C1 segment of cervical spinal cord (tissue), 14 donors: ENCODE data around the gene PHLPP2.
"Not testable (repeated sequence)": the region's sequence is repeated elsewhere in the genome, so short reads cannot be mapped to it uniquely, and the experiment has no call there.

Experiments used
- DNase-seq, 14 donors: peaks; one replicate each; lab custom pipeline; 2025; lab: John Stamatoyannopoulos, UW

The PHLPP2 gene

GRCh38 chr16:71721066-71721740, 3.3 kb downstream of the PHLPP2 start:
- no peak for DNase-seq

GRCh38 chr16:71712501-71712900, 12.0 kb downstream of the PHLPP2 start:
- no peak for DNase-seq

GRCh38 chr16:71711789-71712188, 12.7 kb downstream of the PHLPP2 start:
- no peak for DNase-seq

DNA sequence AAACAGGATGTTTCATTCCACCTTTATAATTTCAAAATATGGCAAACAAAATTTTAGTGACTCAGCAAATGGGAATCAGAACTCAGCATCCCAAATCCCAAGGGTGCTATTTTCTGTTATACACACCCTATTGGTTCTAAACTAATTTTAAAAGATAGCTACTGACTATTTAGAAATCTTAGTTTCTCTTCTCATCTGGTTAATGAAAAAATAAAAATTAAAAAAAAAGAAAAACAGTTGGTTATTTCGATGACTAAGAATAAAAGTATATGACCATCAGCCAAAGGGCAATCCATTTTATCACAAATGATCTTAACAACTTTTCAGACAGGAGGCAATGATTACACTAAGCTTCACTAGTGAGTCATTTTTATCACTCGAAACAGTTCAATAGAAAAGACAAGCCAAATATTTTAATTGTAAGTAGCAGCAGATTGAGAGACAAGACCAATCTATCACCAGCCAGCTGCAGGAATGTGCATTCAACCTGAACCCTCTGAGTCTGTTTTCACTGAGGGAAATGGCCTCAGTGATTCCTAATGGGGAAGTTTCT, 15.2 kb downstream of the PHLPP2 start:
- no peak for DNase-seq

GRCh38 chr16:71708696-71709095, 15.8 kb downstream of the PHLPP2 start:
- DNase-seq, result no peak

DNA sequence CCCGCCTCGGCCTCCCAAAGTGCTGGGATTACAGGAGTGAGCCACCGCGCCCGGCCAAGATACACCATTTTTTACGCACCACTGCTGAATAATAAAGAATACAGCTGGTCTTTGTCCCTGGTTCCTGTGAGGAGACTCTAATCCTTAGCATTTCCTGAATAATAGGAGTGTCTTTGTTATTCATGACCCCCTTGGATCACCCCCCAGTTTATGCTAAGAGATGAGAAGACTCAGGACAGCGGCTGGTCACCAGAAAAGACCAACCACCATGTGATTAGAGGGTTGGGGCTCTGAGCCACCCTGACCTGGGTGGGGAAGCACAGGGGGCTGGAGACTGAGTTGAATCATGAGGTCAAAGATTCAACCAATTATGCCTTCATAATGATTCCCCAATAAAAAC, 17.3 kb downstream of the PHLPP2 start:
- no peak for DNase-seq

- no peak for DNase-seq
Measured at GRCh38 chr16:71706046-71706445, 18.5 kb downstream of the PHLPP2 start.

GRCh38 chr16:71703333-71703732, 21.2 kb downstream of the PHLPP2 start:
- no peak for DNase-seq

DNA sequence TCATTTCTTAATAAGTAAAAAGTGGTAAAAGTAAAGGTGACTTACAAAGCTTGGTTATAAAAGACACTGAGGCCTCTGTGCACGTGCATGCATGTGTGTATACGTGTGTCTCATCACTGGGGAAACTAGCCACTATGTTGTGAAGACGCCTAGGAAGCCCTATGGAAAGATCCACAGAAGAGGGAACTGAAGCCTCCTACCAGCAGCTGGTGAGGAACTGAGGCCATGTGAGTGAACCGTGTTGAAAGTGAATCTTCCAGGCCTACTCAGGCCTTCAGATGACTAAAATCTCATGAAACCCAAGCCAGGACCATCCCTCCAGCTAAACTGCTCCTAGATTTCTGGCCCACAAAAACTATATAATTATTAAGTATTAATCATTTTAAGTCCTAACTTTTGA, 23.7 kb downstream of the PHLPP2 start:
- DNase-seq, result no peak

DNA sequence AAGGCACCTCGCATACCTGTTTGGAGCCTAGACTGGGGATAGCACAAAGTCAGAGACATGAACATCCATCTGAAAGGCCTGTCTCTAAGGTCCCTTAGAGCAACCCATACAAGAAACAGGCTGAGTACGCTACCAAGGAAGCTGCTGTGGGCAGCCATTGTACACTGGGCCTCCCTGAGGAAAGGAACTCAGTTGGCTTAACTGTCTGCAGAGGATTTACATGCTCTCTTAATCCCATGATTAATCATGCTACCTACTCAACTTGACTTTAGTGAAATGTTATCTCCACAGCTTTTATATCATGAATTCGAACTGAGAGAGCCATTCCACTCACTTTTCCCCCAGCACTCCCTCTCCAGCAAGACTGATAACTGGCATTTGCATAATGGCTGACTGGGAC, 26.0 kb downstream of the PHLPP2 start:
- no peak for DNase-seq

DNA sequence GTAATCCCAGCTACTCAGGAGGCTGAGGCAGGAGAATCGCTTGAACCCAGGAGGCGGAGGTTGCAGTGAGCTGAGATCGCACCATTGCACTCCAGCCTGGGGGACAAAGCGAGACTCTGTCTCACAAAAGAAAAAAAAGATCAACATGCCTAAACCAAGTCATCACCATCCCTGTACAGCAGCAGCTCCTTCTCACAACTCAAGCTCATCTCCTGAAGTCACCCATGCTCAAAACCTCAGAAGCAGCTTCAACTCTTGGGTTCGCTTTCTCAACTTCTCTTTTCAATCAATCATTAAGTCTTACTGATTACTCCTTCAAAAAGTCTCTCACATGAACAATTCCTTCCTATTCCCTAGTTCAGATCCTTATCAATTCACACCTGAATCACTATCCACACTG, 31.3 kb downstream of the PHLPP2 start:
- DNase-seq, result no peak

DNA sequence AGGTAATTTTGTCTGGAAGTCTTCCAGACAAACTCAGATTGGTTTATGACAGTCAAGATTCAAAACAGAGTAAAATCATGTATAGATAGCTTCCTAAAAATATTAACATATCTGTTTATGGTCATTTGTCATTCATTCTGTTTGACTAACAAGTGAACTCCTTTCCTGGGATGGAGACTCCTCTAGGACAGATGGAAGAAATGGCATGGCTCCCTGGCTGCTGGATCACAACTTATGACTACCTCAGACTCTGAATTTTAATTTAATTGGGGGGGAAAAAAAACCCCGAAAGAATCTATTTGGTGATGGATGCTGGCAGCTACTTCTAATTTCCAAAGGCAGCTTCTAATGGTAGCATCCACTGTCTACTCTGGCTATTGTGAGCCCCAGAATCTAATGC, 34.6 kb downstream of the PHLPP2 start:
- no peak for DNase-seq

GRCh38 chr16:71687861-71688260, 36.6 kb downstream of the PHLPP2 start:
- DNase-seq, result no peak

DNA sequence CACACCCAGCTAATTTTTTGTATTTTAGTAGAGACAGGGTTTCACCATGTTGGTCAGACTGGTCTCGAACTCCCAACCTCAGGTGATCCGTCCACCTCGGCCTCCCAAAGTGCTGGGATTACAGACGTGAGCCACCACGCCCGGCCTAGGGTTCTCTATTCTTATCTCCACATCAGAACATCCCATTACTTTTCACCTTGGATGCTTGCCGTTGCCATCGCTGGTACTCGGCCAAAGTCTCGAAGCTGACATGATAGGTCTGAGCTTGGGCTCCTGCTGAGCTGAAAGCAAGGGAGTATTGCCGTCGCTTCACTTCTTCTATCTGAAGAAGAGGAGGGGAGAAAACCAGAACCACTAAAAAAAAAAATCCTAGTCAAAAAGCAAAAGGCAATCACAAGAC, 40.2 kb downstream of the PHLPP2 start:
- not testable (repeated sequence) for DNase-seq

GRCh38 chr16:71681360-71681759, 43.1 kb downstream of the PHLPP2 start:
- no peak for DNase-seq

GRCh38 chr16:71676236-71676635, 48.3 kb downstream of the PHLPP2 start:
- no peak for DNase-seq

- DNase-seq, result no peak
Measured at GRCh38 chr16:71675380-71675779, 49.1 kb downstream of the PHLPP2 start.

DNA sequence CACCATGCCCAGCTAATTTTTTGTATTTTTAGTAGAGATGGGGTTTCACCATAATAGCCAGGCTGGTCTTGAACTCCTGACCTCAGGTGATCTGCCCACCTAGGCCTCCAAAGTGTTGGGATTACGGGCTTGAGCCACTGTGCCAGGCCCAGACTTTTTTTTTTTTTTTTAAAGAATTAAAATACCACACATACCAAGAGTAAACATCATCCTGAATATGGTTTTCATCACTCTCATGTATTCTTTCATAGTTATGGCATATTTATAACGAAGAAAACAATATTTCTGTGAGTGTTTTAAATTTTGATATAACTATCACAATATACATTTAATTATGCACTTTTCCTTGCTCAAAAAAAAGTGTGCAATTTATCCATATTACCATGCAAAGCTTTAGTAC, 50.3 kb downstream of the PHLPP2 start:
- no peak for DNase-seq

- DNase-seq, result no peak
Measured at GRCh38 chr16:71673582-71673973, 50.9 kb downstream of the PHLPP2 start.

DNA sequence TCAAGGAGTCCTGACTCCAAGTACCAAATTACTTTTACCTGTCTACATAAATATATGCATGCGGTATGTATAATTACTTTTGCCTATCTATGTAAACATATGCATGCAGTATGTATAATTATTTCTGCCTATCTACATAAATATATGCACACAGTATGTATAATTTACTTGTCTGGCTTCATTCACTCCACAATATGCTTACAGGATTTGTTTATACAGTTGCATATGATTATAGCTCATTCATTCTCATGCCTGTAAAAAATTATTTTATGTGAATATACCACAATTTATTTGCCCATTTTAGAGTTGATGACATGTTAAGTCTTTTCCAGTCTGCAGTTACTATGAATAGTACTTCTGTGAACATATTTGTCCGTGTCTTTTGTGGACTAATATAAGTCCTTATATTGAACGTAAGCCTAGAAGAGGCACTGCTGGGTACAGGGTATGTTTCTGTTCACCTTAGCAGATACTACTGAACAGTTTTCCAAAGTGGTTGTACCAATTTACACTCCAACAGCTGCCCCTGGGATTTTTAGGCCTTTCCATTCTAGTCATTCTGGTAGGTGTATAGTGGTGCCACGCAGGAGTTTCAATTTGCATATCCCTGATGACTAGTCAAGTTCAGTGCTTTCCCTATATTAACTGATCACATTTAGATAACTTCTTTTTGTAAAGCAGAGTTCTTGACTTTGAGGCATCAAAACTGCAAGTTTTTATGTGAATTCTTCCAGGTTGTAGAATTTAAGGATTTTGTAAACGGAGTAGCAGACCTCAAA, 51.5 kb downstream of the PHLPP2 start:
- no peak for DNase-seq

DNA sequence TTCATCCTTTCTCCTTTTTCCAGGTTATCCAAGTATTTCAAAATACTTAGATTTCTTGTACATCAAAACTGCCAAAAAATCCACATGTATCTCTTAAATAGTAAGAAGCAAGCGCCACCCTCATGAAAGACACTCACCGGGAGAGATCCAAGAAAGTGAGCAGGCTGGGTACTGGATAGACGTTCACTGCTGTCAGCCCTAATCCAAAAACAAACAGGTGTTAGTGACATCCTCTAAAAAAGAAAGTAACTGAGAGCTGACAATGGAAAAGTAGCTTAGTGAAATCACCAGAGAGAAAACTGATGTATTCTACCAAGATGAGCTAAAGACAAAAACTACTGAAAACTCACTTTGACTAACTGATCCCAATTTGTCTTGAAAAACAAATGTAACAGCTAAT, 52.4 kb downstream of the PHLPP2 start:
- no peak for DNase-seq

- DNase-seq, result no peak
Measured at GRCh38 chr16:71671165-71671564, 53.3 kb downstream of the PHLPP2 start.

DNA sequence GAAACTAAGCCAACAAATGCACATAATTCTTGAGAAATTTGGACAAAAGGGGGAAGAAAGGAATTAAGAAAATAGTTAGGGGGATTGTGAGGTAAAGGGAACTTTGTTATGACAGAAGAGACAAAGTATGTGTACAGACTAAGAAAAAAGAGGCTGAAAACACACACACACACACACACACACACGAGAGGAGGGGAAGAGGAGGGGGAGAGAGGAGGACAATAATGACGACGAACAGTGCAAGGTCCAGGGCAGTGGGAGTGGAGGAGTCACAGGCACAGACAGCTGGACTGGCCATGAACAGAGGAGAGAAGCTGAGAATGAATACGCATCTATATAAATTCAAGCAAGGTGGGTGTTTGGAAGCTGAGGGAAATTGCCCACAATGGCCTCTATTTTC, 54.0 kb downstream of the PHLPP2 start:
- no peak for DNase-seq
